Upper lobe of left lung (tissue), 4 donors: Measurements from ENCODE around the gene ADGRL1.

ENCODE experiments used
- CTCF ChIP-seq, 6 experiments: fragments of 450-650 bp in 4 of 6; fragments of 200-600 bp in 2 of 6; sonication (generic) in 2 of 6; IDR thresholded peaks; one replicate each; pipeline ENCODE4 v1.5.1; 2016 to 2019; ENCODE audit warnings: antibody characterized with exemption in 6 of 6
- EP300 ChIP-seq, 4 donors: sonication (generic); formaldehyde crosslinking; IDR thresholded peaks; one replicate each; pipeline ENCODE4 v1.5.1; 2017; ENCODE audit warnings: antibody characterized with exemption in 4 of 4, control low read depth in 2 of 4
- POLR2A ChIP-seq, 4 donors: fragments of 450-650 bp; IDR thresholded peaks; one replicate each; pipeline ENCODE4 v1.5.1; 2016 to 2017; ENCODE audit warnings: antibody characterized with exemption in 4 of 4, mild to moderate bottlenecking in 2 of 4
- POLR2AphosphoS5 ChIP-seq, 2 donors: sonication (generic); formaldehyde crosslinking; IDR thresholded peaks; one replicate each; pipeline ENCODE4 v1.5.1; 2017; ENCODE audit warnings: antibody characterized with exemption in 2 of 2

- no peak for TF ChIP-seq CTCF (IDR thresholded peaks at IDR 0.05)
- TF ChIP-seq POLR2A (IDR thresholded peaks at IDR 0.05): no peak
- TF ChIP-seq POLR2AphosphoS5 (IDR thresholded peaks at IDR 0.05): no peak
- no peak for TF ChIP-seq EP300 (IDR thresholded peaks at IDR 0.05)
These were observed 31.3 kb upstream of the ADGRL1 start for GRCh38 chr19:14237014-14237941.
